A204.1 (cell line): ENCODE measurements around the gene LRRC4.

Experiments
- FAIRE-seq: peaks from 2 replicates; lab custom pipeline; 2012; peaks lifted over from hg19 to GRCh38; lab: Jason Lieb, UNC

The LRRC4 gene, protein sequence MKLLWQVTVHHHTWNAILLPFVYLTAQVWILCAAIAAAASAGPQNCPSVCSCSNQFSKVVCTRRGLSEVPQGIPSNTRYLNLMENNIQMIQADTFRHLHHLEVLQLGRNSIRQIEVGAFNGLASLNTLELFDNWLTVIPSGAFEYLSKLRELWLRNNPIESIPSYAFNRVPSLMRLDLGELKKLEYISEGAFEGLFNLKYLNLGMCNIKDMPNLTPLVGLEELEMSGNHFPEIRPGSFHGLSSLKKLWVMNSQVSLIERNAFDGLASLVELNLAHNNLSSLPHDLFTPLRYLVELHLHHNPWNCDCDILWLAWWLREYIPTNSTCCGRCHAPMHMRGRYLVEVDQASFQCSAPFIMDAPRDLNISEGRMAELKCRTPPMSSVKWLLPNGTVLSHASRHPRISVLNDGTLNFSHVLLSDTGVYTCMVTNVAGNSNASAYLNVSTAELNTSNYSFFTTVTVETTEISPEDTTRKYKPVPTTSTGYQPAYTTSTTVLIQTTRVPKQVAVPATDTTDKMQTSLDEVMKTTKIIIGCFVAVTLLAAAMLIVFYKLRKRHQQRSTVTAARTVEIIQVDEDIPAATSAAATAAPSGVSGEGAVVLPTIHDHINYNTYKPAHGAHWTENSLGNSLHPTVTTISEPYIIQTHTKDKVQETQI

DNA sequence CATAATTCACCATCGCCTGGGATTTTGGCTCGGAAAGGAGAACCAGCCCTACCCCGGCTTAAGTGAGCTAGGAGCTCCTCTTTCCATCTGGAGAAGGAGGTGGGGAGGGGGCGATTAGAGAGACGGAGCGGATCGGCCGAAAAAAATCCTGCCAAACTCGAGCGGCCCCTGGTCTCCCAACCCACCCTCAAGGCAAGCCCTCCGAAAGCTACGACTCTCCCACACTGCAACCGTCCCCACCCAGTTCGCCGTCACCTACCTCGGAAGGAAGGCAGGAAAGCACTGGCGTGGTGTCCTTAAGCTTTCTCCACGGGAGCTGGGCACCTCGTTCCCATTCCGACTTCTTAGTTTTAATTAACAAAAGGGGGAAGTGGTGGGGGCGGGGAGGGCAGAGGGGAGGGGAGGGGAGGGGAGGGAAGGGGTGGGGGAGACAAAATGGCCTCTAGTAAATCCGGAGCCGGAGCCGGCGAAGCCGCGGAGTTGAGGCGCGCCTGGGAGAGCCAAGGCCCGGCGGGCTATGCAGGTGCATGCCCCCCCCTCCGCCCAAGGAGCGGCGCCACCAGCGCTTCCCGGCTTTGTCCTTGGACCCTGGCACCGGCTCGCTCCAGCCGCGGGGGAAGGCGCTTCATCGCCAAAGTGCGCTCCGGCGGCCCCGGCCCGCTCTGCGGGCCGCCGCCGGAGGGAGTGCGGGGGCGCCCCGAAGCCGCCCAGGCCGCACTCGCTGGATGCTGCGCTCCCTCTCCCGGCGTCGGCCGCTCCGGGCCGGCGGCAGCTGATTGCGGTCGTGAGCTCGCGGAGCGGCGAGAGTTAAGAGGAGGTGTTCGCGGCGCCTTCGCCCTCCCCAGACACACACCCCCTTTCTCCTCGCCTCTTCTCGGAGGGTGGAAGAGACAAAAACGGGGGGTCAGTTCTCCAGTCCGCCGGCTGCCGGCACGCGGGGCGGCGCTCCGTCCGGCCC, at the start of gene LRRC4:
LRRC4 (minus strand) TSS at position 784 of the 958 bp plus-strand sequence. CDS start 797 bp downstream, outside the sequence.
- no peak for FAIRE-seq

DNA sequence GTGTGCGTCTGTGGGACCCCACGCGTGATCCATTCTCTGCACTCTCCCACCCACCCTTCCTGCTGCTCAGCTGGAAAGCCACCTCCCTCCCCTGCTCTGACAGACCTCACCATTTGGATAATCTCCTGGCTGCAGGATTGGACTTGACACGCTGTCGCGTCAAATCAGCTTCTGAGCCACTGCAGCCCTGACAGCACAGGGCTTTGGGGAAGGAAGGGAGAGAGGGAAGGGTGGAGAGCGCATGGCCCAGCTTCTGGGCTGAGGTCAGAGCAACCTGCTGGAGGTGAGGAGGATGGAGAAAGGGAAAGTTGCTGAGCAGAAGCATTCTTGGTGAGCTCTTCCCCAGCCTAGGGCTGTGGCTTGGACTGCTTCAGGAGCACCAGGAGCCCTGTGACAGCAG, 48.9 kb upstream of the LRRC4 start:
- FAIRE-seq, result no peak

DNA sequence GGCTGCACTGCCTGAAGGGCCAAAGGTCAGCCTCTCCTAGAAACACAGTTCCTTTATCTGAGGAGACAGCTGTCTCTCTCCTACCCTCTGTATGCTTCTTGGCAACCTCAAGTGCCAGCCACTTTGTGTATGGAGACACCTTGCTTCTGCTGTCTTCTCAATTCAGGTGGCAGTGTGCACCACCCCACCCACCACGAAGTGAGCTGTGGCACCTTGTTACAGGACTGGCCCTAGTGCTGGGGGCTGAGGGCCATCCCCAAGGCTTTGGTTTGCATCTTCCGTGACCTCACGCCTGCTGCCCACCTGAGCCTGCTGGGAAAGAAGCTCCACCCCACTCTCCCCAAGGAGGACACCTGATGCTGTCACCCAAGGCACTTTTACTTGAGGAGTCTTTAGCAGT, 47.1 kb upstream of the LRRC4 start:
- FAIRE-seq, result no peak

DNA sequence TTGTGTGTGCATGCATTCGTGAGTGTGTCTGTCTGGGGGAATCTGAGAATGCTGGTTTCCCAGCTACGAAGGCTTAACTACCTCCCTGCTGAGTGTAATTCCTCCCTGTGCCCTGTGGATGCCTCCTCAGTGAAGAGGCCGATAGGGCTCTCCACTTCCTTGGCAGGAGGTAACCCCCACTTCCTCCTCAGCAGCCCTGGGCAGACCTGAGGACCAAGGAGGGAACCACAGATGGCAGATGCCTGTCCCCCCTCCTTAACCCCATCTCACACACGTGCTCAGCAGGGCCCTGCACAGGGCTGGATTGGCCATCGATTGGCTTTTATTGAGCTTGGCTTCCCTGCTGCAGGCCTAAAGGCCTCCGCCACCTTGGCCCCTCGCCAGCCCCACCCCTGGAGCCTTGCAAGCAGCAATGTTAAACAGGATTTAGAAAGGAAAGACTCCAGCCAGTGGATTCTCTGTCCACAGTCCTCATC, 45.6 kb upstream of the LRRC4 start:
- FAIRE-seq, result no peak

DNA sequence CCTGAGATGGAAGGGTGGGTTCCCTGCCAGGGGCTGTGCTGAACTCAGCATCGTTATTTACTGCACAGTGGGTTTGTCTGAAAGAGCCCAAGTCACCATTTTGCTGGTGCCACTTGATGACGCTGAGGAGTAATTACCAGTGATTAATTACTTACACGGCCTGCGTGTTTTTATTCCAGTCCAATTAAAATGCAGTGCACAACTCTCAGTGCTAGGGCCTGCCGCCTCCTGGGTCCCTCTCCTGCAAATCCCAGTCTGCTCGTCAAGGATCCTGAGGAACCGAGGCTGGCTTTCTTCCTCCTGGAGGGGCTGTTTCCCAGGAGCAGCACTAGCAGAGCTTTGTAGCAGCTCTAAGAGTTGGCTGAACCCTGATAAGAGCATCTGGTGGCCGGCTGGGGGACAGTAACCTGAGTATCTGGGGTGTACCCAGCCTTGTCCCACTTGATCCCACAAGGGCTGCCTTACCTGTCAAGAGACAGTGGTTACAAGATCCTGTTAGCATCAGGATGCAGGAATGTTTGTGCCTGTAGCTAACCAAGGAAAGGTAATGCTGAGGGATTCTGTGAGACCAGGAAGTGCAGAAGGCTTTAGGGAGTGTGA, 45.1 kb upstream of the LRRC4 start:
- FAIRE-seq, result no peak

DNA sequence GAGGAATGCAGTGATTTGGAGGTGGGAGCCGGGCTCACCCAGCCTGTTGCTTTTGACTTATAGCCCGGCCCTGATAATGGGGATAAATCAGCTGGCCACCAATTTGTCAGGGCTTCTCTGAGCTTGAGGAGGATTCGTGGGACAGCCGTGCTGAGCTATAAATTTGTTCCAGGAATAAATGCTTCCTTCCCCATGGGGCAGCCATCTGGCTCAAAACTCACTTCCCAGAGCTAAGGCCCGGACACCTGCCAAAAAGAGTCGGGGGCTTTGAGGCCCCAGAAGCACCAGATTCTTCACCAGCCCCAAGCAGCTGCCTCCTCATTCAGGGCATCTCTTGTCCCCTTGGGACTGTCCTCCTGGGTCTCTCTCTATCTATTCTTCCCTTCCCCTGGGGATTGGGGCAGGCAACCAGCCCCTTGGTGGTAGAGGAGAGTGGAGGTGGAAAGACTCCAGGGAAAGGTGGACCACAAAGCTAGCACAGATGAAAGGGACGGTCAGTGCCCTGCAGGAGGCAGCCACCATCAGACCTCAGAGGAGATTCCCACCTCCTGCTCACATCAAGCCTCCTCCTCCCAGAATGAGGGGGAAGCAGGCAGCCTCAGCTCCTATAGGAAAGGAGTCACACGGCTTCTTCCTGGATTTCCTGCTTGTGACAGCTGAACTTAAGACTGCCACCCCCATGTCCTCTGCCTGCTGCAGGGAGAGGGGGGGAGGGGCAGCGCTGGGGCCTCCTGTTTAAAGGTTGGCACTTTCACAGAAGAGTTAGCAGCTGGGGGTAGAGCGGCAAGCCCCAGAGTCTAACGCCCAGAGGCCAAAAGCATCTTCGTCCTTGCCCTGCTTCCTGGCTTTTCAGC, 44.2 kb upstream of the LRRC4 start:
- FAIRE-seq, result no peak

DNA sequence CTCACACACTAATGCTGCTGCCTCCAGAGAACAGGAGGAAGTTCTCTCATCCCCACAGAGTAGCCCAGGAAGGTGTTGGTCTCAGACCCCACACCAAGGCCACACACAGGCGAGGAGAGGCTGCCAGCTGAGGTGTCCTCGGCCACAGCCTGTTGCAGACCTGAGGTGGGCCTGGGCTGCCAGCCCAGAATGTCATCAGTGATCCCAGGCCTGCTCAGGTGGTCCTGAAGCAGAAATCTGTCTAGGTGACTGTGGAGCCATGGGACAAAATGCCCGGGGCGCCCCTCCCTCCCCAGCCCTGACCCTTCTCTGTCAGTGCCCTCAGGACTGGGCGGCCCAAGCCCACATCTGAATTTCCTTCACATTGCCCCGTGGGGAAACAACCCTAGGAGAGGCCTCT, 43.5 kb upstream of the LRRC4 start:
- FAIRE-seq, result no peak

DNA sequence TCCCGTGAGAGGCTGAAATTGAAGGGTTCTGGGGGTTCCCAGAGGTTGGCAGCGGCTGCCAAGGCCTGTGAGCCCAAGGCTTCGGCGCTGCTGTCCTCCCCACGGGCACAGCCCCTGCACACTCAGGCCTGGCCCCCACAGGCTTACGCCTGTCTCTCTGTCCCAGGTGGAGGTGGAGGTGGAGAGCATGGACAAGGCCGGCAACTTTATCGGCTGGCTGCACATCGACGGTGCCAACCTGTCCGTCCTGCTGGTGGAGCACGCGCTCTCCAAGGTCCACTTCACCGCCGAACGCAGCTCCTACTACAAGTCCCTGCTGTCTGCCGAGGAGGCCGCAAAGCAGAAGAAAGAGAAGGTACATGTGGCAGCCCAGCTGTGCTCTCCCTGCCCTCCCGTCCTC, 43.1 kb upstream of the LRRC4 start:
- no peak for FAIRE-seq

DNA sequence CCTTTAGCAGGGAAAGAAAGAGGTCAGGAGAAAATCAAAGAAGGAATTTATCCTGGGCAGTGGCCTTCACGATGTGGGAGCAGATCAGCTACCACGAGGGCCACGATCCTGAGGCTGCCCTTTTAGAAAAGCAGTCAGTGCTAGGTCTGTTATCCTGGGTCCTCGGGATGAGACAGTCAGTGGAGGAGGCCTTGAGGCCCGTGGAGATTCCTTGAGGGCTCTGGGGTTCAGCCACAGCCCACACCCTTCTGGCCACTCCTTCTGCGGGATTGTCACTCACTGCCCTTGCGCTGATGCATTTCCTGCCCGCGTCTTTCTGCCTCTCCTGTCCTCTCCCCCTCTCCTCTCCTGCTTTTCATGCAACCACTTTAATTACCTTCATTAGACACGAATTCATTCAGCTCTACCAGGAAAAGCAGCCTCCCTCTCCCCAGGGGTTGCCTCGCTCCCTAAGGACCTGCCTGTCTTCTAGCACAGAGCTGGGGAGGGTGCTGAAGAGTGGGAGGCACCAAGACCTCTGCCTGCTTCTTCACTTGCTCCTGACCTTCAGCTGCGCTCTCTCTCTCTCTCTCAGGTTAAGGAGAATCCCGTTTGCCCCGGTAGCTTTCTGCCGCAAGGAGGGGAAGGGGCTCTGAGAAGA, 42.6 kb upstream of the LRRC4 start:
- FAIRE-seq, result no peak

DNA sequence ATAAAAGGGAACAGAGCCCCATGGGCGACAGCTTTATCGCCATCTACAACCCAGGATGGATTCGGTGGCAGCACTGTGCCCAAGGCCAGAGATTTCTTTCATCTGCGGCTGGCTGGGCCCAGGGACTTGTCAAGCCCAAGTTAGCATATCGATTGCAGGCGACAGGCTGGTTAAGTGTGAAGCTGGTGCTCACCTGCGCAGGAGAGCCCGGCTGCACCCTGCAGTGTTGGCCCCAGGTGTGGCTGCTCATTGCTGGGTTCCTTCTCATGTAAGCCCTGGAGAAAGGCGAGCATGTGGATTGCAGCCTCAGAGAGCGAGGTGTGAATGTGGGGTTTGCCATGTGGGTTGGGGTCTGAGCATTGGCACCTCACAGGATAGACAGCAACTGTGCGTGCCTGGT, 40.6 kb upstream of the LRRC4 start:
- FAIRE-seq, result no peak

DNA sequence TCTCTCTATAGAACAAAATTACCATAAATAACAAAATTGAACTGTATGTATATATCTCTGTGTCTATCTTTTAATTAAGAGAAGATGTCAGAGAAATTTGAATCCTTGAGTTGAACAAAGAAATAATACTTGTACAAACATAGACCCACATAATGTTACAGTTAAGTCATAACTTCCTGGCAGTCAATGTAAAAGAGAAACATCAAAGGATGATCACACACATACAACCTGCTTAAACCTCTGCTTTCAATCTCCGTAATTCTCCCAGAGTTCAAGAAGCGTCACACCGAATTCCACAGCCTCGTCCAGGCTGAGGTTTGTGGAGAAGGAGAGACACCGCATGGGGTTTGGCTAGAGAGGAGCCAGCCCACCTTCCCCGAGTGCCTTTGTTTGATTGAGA, 40.1 kb upstream of the LRRC4 start:
- no peak for FAIRE-seq

DNA sequence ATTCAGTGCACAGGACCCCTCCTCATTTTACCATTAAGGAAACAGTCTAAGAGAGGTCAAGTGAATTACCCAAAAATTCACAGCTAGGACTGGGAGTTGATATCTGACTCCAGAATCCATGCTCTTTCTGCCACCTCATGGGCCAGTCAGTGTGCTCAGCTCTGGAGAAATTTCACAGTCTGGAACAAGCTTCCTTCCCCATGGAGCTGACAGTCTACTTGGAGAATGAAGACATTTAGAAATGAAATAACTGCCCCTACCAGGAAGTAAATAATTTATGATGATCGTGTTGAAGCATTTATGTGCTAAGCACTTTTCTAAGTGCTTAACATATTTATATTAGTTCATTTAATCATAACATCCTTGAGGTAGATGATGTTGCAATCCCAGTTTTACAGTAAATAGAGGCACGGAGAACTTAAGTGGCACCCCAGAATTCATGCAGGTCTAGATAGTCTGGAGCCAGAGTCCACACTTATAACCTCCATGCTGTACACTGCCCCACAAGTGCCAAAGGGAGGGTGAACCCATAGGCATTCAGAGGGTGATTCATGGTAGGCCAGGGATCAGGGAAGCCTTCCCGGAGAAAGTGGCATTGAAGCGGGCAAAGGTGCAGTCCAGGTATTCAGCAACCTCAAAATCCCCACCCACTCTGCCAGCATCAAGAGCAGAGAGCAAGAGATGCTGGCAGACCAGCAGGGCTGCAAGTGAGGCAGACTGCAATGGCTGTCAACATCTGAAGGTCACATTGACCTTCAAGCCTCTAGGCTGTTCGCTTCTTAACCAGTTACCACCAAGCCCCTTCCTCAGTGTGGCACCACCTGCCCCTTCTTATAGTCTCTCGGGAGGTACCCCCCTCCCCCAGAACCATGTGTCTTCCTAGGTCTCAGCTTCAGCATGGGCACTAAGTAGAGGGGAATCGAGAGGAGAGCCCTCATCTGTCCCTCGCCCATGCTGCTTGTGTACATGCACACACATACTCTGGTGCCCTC, 38.4 kb upstream of the LRRC4 start:
- FAIRE-seq, result no peak

DNA sequence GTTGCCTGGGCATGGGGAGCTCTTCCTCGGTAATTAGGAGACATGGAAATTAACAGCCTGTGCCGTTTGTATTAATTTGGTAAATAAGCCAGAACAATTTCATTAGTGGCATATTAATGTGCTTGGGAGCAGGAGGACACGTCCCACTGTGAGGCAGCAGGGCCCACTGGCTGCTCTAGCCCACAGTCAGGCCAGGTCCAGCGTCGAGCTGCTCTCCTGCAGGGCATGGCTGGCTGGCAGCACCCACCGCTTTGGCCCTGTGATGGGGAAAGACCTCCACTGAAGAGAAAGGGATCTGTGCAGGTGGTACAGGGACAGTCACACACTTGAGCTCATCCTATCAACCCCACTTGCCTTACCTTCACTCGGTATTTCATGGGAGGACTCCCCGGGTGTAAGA, 37.5 kb upstream of the LRRC4 start:
- FAIRE-seq, result no peak

DNA sequence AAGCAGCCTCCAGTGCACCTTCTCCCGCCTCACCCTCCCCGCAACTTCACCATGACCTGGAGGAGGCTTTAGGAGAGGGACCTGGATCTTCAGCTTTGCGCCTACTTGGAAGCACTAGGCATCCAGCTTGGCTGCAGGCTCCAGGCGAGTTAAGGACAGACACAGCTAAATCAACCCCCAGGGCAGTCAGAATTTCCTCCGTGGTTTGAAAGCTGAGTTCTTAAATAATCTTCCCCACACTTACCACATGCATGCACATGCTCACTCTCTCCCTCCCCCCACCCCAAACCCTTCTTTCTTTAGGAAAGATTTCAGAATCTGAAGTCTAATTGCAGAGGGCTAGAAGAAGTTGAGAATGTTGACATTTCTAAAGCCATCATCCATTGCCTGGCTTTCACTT, 36.7 kb upstream of the LRRC4 start:
- no peak for FAIRE-seq

DNA sequence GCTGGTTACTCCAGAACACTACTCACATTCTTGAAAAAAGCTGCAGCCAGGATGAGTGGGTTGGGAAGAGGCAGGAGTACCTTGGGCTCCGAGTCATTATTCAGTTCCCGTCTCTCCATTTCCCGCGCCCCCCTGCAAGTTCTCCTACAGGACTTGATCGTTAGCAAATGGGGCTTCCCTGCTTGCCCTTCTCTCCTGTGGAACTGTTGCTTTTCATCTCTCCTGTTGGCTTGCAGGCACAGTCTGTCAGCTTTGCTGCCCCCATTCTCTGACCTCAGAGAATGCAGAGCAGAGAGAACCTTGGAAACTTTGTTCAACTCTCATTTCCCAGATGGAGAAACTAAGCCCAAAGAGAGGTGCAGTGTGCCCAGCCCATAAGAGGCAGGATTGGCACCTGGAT, 35.6 kb upstream of the LRRC4 start:
- no peak for FAIRE-seq

DNA sequence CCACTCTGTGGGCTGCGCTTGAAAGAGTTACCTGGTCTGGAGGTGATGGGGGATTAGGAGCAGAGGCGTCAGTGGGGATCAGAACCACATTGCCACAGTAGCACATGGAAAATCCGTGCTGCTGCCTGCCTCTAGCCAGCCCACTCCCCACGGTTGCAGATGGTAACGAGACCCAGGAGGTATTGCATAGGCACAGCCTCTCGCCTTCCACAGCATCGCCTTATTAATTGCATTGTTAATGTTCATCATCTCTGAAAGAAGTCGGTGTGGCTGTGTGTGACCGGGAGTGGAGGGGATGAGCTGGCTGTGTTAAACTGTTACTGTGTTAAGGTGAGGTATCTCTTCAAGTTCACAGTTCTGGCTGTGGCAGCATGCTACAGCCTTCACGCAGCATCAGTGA, 35.2 kb upstream of the LRRC4 start:
- FAIRE-seq, result no peak

DNA sequence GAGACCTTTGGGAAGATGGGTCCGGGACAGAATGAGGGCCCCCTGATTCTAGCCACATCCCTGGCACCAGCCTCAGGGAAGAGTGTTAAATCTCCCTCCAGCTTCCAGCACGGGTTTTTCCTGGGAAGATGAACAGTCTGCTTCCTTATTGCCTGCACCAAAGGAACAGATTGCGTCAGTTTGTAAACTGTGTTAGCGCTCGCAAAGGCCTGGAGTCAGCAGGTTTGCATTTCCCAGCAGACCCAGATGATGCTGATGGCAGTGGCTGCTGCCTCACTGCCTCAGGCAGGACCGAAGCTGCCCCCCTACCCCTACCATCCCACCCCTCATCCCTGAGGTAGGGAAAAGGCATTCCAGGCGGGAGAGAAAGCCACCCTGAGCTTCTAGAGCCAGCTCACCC, 34.6 kb upstream of the LRRC4 start:
- FAIRE-seq, result no peak

DNA sequence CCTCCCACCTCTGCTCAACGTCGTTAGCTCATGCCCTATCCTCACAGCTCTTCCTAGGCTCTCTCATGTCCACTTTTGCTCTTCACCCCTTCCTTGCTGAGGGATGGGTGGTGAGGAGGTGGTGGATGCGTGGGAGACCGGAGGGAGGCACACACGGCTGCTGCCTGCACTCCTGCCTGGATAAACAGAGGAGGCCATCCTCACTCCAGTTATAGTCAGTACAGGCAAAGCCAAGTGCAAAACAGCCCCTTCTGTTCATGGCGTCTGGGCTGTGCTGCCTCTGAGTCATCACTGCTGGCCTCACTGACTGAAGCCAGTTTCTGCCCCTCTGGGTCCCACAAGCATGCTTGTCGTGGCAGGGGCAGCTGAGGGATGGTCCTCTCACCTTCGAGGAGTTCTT, 31.9 kb upstream of the LRRC4 start:
- FAIRE-seq, result no peak

DNA sequence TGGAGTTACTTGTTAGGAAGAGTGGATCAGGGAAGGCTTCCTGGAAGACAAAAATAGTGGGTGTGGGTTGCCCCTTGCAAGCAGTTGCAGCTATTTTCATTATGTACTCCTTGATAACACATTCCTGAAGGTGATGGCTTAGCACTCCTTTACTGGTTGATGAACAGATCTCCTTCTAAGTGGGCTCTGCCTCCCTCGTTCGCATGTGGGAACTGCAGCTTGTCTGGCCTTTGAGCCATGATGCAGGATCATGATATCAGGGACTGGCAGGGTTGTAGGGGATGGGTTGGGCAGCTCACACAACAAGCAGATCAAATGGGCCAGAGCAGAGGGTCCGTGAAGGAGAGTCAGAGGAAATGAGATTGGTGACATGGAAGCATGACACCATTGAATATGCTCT, 28.8 kb upstream of the LRRC4 start:
- FAIRE-seq, result no peak
